T-helper 2 cell treated with Interferon-gamma antibody and Interleukin-4, amounts not matched to agents 100 ng/mL and 5 ng/mL, for 36 hours (primary cell): ENCODE results near the gene IVL. TPM values are rescaled to one million over a fixed set of nuclear protein-coding genes. Genes with fewer than 3 reads are reported as not detected.

Experiments
- intact Hi-C: fragments of 100-400 bp; cut with micrococcal nuclease; formaldehyde crosslinking; loops from one replicate; pipeline ENCODE4 v1.15.1; 2023
- total RNA-seq: library from RNA; stranded (reverse); gene quantifications from 2 replicates; pipeline ENCODE4 v1.2.3, GENCODE V29; 2022

Gene IVL, protein sequence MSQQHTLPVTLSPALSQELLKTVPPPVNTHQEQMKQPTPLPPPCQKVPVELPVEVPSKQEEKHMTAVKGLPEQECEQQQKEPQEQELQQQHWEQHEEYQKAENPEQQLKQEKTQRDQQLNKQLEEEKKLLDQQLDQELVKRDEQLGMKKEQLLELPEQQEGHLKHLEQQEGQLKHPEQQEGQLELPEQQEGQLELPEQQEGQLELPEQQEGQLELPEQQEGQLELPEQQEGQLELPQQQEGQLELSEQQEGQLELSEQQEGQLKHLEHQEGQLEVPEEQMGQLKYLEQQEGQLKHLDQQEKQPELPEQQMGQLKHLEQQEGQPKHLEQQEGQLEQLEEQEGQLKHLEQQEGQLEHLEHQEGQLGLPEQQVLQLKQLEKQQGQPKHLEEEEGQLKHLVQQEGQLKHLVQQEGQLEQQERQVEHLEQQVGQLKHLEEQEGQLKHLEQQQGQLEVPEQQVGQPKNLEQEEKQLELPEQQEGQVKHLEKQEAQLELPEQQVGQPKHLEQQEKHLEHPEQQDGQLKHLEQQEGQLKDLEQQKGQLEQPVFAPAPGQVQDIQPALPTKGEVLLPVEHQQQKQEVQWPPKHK
- total RNA-seq, result not detected in 2 replicates

DNA sequence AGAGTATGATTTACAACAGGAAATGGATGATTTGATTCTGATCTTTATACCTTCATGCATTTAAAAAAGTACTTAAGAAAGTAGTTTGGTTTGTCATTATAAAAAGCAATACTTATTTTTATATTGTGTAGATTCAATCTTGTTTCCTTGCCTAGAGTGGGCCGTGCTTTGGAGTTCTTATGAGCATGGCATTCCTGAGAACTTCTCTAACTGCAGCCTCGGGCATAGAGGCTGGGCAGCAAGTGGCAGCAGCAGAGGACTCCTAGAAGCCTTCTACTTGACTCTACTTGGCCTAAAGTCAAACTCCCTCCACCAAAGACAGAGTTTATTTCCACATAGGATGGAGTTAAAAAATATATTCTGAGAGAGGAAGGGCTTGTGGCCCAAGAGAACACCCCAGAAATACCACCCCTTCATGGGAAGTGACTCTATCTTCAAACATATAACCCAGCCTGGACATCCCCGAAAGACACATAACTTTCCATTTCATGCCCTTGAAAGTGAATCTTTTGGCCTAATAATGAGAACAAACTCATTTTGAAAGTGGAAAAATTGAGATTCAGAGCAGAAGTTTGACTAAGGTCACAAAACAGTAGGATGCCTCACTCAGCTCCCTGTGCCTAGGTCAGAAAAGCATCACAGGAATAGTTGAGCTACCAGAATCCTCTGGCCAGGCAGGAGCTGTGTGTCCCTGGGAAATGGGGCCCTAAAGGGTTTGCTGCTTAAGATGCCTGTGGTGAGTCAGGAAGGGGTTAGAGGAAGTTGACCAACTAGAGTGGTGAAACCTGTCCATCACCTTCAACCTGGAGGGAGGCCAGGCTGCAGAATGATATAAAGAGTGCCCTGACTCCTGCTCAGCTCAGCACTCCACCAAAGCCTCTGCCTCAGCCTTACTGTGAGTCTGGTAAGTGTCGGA is at the start of gene IVL:
Gene IVL, plus strand, starts transcription at position 861 of the 916 bp plus-strand sequence. CDS start 1,252 bp downstream, outside the sequence.
- intact Hi-C loops, result no loop called here

DNA sequence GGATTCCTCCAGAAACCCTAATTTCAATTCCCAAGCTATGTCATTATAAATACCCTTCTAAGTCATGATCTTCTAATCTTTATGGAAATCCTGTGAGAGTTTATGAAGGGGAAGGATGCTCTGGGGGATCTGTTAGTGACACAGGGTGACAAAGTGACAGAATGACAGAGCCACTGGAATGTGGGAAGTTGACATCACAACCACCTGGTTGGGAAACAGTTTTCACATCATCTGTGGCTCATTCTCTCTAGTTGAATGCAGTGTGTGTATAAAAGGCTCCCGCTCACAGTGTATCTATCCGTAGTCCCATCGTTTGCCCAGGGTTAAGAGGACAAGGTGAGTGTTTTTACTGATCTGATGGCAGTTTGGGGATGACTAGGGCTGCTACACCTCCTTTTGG is 48.6 kb upstream of the IVL start, which contains the start of gene LCE7A:
Gene LCE7A, plus strand, starts transcription at position 301 of the 400 bp plus-strand sequence. CDS start 702 bp downstream, outside the sequence.
- intact Hi-C loops, result no loop called here

GRCh38 chr1:152860129-152860528 is 48.2 kb upstream of the IVL start:
- intact Hi-C loops, result no loop called here

GRCh38 chr1:152861374-152861773 is 47.0 kb upstream of the IVL start:
- intact Hi-C loops, result no loop called here

DNA sequence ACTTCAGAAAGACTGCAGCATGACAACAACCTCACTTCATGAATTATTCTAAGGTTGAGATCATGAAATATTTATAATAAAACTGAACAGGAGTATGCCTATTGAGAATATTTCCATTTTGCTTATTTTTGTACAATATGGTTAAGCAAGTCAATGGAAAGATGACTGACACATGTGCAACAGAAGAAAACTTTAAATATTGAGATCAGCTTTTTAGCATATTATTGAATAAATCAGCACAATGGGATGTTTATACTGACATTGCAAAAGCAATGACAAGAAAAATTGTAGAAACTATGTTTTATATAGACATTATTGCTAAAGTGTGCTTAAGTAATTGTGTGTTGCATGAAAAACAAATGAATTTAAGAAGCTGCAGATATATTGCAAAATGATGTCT is 43.9 kb upstream of the IVL start:
- intact Hi-C loops, result no loop called here

DNA sequence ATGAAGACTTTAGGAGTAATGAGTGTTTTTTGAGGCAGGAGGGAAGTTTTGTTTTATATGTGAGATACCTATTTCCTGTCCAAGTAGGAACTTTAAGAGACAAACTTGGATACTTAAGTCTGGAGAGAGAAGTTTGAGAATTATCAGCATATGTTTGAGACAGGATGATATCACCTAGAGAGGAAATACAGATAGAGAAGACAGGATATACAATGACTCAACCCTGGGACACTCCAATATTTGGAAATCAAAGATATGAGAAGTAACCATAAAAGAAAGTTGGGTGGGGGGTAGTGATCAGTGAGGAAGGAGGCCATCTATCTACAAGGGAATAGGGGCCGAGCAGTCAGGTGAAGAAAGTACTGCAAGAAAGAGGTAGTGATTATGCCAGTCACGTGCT is 42.0 kb upstream of the IVL start:
- intact Hi-C loops, result no loop called here

- intact Hi-C loops, result loop anchor here (2.0 kb wide), 1 partner anchor 353 kb away; no protein-coding TSS in a partner anchor
These were observed 38.4 kb upstream of the IVL start for GRCh38 chr1:152869808-152870419.

- intact Hi-C loops, result no loop called here
These were observed 37.3 kb upstream of the IVL start for GRCh38 chr1:152870831-152871730.

GRCh38 chr1:152871731-152872126 is 36.6 kb upstream of the IVL start:
- intact Hi-C loops, result no loop called here

DNA sequence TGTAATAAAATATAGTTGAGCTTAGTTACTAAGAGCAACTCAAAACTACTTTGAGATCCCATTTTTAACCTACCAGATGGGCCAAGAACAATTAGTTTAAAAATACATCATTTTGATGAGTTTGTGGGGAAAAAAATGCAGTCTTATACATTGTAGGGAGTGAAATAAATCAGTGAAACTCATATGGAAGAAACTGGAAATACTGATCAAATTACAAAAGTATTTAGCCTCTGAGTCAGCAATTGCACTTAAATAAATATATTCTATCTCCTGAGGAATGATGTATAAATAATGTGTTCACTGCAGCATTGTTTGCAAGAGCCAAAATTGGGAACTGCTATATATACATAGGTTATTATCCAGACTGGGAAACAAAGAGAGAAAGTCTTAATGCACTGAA is 34.9 kb upstream of the IVL start:
- intact Hi-C loops, result no loop called here

GRCh38 chr1:152876827-152877226 is 31.5 kb upstream of the IVL start:
- intact Hi-C loops, result no loop called here

DNA sequence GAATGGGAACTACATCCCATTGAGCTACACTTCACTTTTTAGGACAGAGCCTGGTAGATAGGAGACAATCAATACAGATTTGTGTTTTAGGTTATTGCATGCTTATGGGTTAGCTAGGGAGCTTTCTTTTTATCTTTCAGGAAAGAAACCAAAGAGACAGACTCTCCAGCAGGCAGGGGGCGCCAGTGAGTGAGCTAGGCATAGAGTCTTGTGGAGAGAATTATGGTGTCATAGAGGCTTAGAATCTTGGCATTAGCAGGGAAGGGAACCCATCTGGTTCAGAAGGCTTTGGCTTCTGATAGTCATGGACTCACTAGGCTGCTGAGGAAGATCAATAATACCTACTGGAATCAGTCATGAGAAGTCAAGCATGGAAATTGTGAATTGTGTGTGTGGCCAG is 30.3 kb upstream of the IVL start, which contains the start of gene SMCP:
Gene SMCP, plus strand, starts transcription at position 281 of the 400 bp plus-strand sequence. CDS start 6,101 bp downstream, outside the sequence.
- intact Hi-C loops, result no loop called here

DNA sequence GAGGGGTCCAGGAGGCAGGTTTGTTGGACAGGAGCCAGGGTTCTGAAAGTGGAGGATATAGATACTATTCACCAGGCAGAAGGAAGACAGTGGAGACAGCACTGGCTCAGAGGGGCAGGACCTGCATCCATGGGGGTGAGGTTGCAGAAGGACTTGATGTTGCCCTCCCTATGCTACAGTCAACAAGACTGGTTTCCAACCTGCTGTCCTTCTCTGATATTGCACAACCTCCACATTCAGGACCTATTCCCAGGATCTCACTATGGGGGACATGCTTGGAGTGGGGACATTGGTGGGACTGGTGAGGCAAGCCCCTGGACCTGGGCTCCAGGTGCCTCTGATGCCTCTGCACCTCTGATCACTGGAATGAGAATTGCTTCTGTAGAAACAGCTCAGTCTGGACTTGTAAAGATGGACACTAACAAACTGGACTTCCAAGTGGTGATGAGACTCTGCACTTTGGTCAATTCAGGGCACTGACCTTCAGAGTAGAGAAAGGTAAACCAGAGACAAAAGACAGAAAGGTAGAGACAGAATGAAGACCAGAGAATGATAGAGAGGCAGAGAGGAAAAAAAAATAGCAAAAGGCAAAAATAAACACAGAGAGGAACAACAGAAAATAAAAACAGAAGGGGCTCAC is 28.7 kb upstream of the IVL start:
- intact Hi-C loops, result no loop called here

DNA sequence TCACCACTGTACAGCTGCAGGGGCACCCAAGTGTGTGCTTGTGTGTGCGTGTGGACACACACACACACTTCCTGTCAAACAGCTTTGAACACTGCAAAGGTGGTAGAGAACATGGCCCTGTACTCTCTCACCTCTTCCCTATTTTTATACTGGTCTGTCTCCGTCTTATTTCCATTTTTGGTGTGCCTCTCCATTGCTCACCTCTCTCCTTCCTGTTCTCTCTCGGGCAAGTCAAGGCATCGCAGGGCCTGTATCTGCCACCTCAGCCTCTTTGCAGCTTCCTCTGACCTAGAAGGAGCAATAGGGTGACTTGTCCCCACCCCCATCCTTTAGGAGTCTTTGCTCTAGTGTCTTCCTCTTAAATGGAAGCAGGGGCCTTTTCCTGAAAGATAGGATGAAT is 28.0 kb upstream of the IVL start:
- intact Hi-C loops, result no loop called here

DNA sequence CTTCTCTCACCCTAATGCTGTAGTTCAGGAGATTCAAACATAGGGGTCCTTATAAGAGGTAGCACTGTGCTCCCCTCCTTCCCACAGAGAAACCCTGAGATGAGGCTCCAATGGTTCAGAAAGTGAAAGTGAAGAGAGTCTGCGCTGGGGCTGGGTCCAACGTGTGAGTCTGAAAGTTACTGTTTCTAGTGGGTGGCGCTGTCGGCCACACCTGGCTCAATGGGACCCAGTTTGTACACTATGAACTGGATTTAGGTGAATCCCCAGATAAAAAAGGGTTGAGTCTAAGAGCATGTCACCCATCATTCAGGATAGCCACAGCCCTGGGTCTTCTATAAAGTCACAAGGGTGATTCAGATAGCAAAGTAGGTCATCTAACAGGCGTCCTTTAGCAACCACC is 27.4 kb upstream of the IVL start:
- intact Hi-C loops, result no loop called here

GRCh38 chr1:152884085-152884484 is 24.3 kb upstream of the IVL start:
- intact Hi-C loops, result no loop called here

DNA sequence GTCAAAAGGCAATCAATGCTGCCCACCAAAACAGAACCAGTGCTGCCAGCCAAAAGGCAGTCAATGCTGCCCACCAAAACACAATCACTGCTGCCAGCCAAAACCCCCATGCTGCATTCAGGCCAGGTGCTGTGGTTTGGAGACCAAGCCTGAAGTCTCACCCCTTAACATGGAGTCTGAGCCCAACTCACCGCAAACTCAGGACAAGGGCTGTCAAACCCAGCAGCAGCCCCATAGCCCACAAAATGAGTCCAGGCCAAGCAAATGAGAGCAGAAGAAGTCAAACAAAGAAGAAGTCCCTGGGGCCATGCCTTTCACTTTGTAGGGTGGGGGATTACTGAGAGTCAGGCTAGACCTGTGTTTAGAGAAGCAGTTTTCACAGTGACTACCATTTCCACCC is 23.8 kb upstream of the IVL start:
- intact Hi-C loops, result no loop called here

GRCh38 chr1:152884966-152885624 is 23.3 kb upstream of the IVL start:
- intact Hi-C loops, result no loop called here

- intact Hi-C loops, result no loop called here
These were observed 22.3 kb upstream of the IVL start for GRCh38 chr1:152886085-152886484.
